SK-N-SH (cell line): ENCODE data around the gene TUT4. TPM values are rescaled to one million over a fixed set of nuclear protein-coding genes. Genes with fewer than 3 reads are reported as not detected.
A peak's percentile ranks its signal among the peaks of the same experiment; 100 is the strongest.

Source experiments
- CTCF ChIA-PET: fragments of 300-600, 350-600 bp; formaldehyde crosslinking; extraction: SDS; loops from one replicate; lab custom pipeline; 2021; lab: Yijun Ruan, JAX
- POLR2A ChIA-PET: fragments of 350-600 bp; sonication (Branson Sonifier 250); formaldehyde crosslinking; extraction: SDS; loops from one replicate; lab custom pipeline; 2020; ENCODE audit warnings: antibody characterized with exemption, inconsistent platforms; lab: Yijun Ruan, JAX
- DNase-seq: peaks from one replicate; pipeline ENCODE4 v3.0.0; 2012
- H2AFZ ChIP-seq: fragments of 200-600 bp; sonication (generic); 2 replicates; pipeline ENCODE4 v1.8.1; 2016; ENCODE audit warnings: antibody characterized with exemption, mild to moderate bottlenecking, low read depth
- H3F3A ChIP-seq: fragments of 200-600 bp; sonication (generic); replicated peaks from 2 replicates; pipeline ENCODE3; 2016; ENCODE audit warnings: antibody characterized with exemption, mild to moderate bottlenecking; ENCODE audit not compliant: insufficient read depth
- H3K27ac ChIP-seq, 2 experiments: fragments of 200-500 bp in 1 of 2; fragments of 200-600 bp in 1 of 2; sonication (Bioruptor generic) in 1 of 2; sonication (generic), shearing (Covaris generic) in 1 of 2; 2 replicates each; pipeline versions ENCODE4 v1.5.1 to v1.6.1; 2014 to 2016; ENCODE audit warnings: low read depth in 2 of 2, inconsistent platforms in 1 of 2, low read length in 1 of 2, mild to moderate bottlenecking in 1 of 2, mixed read lengths in 1 of 2
- H3K27me3 ChIP-seq: fragments of 200-600 bp; sonication (generic), shearing (Covaris generic); 2 replicates; pipeline ENCODE4 v1.6.1; 2016; ENCODE audit warnings: mixed run types; ENCODE audit not compliant: insufficient read depth
- H3K36me3 ChIP-seq, 2 experiments: fragments of 200-500 bp in 1 of 2; fragments of 200-600 bp in 1 of 2; sonication (Bioruptor generic) in 1 of 2; sonication (generic) in 1 of 2; replicated peaks in 1 of 2; 2 replicates each; pipeline versions ENCODE3 to v1.5.1; 2014 to 2016; ENCODE audit warnings: low read length in 1 of 2, mild to moderate bottlenecking in 1 of 2; ENCODE audit not compliant: insufficient read depth in 2 of 2, control insufficient read depth in 1 of 2
- H3K4me1 ChIP-seq, 2 experiments: fragments of 200-500 bp in 1 of 2; fragments of 200-600 bp in 1 of 2; sonication (Bioruptor generic) in 1 of 2; sonication (generic), shearing (Covaris generic) in 1 of 2; 2 replicates each; pipeline versions ENCODE4 v1.5.1 to v1.6.1; 2014 to 2016; ENCODE audit warnings: low read depth in 1 of 2, low read length in 1 of 2, mixed run types in 1 of 2; ENCODE audit not compliant: insufficient read depth in 2 of 2, control insufficient read depth in 1 of 2
- H3K4me2 ChIP-seq: fragments of 200-600 bp; sonication (generic), shearing (Covaris generic); 2 replicates; pipeline ENCODE4 v1.6.1; 2017; ENCODE audit warnings: mixed run types
- H3K4me3 ChIP-seq, 2 experiments: fragments of 200-500 bp in 1 of 2; fragments of 200-600 bp in 1 of 2; sonication (Bioruptor generic) in 1 of 2; sonication (generic), shearing (Covaris generic) in 1 of 2; 2 replicates each; pipeline versions ENCODE4 v1.5.1 to v1.8.1; 2014 to 2016; ENCODE audit warnings: low read depth in 2 of 2, inconsistent platforms in 1 of 2, low read length in 1 of 2, mild to moderate bottlenecking in 1 of 2, mixed read lengths in 1 of 2, moderate library complexity in 1 of 2
- H3K79me2 ChIP-seq: fragments of 200-600 bp; sonication (generic); 2 replicates; pipeline ENCODE4 v1.8.1; 2017; ENCODE audit warnings: mild to moderate bottlenecking; ENCODE audit not compliant: insufficient read depth
- H3K9ac ChIP-seq: fragments of 200-600 bp; sonication (generic); 2 replicates; pipeline ENCODE4 v1.6.1; 2017; ENCODE audit warnings: mixed run types
- H3K9me2 ChIP-seq: fragments of 200-600 bp; sonication (generic); 2 replicates; pipeline ENCODE4 v1.6.1; 2017; ENCODE audit warnings: mixed run types
- H3K9me3 ChIP-seq: fragments of 200-600 bp; sonication (generic); 2 replicates; pipeline ENCODE4 v1.6.1; 2017; ENCODE audit warnings: mixed run types, mild to moderate bottlenecking, moderate library complexity
- H4K20me1 ChIP-seq: fragments of 200-600 bp; sonication (generic); 2 replicates; pipeline ENCODE4 v1.6.1; 2017; ENCODE audit warnings: mild to moderate bottlenecking, mixed run types; ENCODE audit not compliant: insufficient read depth
- ELF1 ChIP-seq: IDR thresholded peaks from 2 replicates; pipeline ENCODE4 v1.4.0; 2012
- FOXM1 ChIP-seq: IDR thresholded peaks from 2 replicates; pipeline ENCODE4 v1.4.0; 2012; ENCODE audit warnings: low read depth, mild to moderate bottlenecking
- NFIC ChIP-seq: IDR thresholded peaks from 2 replicates; pipeline ENCODE4 v1.4.0; 2012; ENCODE audit warnings: borderline replicate concordance
- POLR2AphosphoS5 ChIP-seq: IDR thresholded peaks from 2 replicates; pipeline ENCODE4 v1.6.1; 2012; ENCODE audit warnings: low read depth, low read length
- RAD21 ChIP-seq: IDR thresholded peaks from 2 replicates; pipeline ENCODE4 v1.6.1; 2012; ENCODE audit warnings: mild to moderate bottlenecking, low read length
- RFX5 ChIP-seq: IDR thresholded peaks from 2 replicates; pipeline ENCODE4 v1.6.1; 2012; ENCODE audit warnings: mild to moderate bottlenecking, improper control_type of control experiment, low read length
- SIN3A ChIP-seq: IDR thresholded peaks from 2 replicates; pipeline ENCODE4 v1.6.1; 2012; ENCODE audit warnings: low read depth, mild to moderate bottlenecking, low read length, moderate library complexity, borderline replicate concordance
- SMC3 ChIP-seq: IDR thresholded peaks from 2 replicates; pipeline ENCODE4 v1.6.1; 2012; ENCODE audit warnings: low read depth, low read length, improper control_type of control experiment
- TCF12 ChIP-seq: IDR thresholded peaks from 2 replicates; pipeline ENCODE4 v1.4.0; 2012
- WGBS: methylation state at CpG from one replicate; pipeline ENCODE4 v1.1.6; 2017; ENCODE audit warnings: low lambda C conversion rate; 5-methylcytosine and 5-hydroxymethylcytosine counted together
- polyA plus RNA-seq, 3 experiments: library from polyadenylated mRNA; depleted of rRNA; stranded (reverse); fragments of >200 nt; gene quantifications; 2 replicates each; pipeline ENCODE4 v1.2.3, GENCODE V29; 2012
- TF ChIP-seq, protein P1 (sequence below): fragments of 150-350 bp; IDR thresholded peaks from 2 replicates; pipeline ENCODE4 v1.6.1; 2017; ENCODE audit warnings: antibody characterized with exemption, low read length, low read depth, borderline replicate concordance
- TF ChIP-seq, protein P2 (sequence below): fragments of 150-350 bp; IDR thresholded peaks from 2 replicates; pipeline ENCODE4 v1.6.1; 2016; ENCODE audit warnings: mild to moderate bottlenecking, low read depth, low read length
- TF ChIP-seq, protein P3 (sequence below): IDR thresholded peaks from 2 replicates; pipeline ENCODE4 v1.6.1; 2012; ENCODE audit warnings: mild to moderate bottlenecking, low read depth, low read length, moderate library complexity
- TF ChIP-seq, protein P4 (sequence below): IDR thresholded peaks from 2 replicates; pipeline ENCODE4 v1.4.0; 2012; ENCODE audit warnings: low read depth, borderline replicate concordance
- TF ChIP-seq, protein P5 (sequence below): IDR thresholded peaks from 2 replicates; pipeline ENCODE4 v1.4.0; 2012; ENCODE audit warnings: low read depth, borderline replicate concordance
- TF ChIP-seq, protein P6 (sequence below): fragments of 200-600 bp; sonication (generic); IDR thresholded peaks from 2 replicates; pipeline ENCODE4 v1.6.1; 2017; ENCODE audit warnings: antibody characterized with exemption, mild to moderate bottlenecking, moderate library complexity
- TF ChIP-seq, protein P7 (sequence below): IDR thresholded peaks from 2 replicates; pipeline ENCODE4; 2012

TUT4 gene
- polyA plus RNA-seq, 1 of the 3 experiments (the other 2 are of a cell fraction): 28.3 TPM

DNA sequence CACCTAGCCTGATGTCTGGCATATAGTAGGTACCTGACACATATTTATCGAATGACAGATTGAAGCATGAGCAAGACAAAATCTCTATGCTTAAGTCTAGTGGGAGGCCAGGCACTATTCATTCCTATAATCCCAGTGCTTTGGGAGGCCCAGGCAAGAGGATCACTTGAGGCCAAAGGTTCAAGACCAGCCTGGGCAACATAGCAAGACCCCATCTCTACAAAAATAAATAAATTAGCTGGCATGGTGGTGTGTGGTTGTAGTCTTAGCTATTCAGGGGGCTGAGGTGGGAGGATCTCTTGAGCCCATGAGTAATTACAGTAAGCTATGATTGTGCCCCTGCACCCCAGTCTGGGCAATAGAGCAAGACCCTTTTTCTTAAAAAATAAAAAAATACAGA is 23.2 kb upstream of the TUT4 start:
- no peak overlapping the region for H3K4me3 ChIP-seq
- TF ChIP-seq RAD21 (no peak), POLR2AphosphoS5 (no peak), SIN3A (no peak), TCF12 (no peak)
- TF ChIP-seq, protein P1, sequence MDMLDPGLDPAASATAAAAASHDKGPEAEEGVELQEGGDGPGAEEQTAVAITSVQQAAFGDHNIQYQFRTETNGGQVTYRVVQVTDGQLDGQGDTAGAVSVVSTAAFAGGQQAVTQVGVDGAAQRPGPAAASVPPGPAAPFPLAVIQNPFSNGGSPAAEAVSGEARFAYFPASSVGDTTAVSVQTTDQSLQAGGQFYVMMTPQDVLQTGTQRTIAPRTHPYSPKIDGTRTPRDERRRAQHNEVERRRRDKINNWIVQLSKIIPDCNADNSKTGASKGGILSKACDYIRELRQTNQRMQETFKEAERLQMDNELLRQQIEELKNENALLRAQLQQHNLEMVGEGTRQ: no peak
- TF ChIP-seq, protein P2, sequence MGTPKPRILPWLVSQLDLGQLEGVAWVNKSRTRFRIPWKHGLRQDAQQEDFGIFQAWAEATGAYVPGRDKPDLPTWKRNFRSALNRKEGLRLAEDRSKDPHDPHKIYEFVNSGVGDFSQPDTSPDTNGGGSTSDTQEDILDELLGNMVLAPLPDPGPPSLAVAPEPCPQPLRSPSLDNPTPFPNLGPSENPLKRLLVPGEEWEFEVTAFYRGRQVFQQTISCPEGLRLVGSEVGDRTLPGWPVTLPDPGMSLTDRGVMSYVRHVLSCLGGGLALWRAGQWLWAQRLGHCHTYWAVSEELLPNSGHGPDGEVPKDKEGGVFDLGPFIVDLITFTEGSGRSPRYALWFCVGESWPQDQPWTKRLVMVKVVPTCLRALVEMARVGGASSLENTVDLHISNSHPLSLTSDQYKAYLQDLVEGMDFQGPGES: no peak
- TF ChIP-seq, all 33 proteins: peak for 0
- WGBS: 93% methylated on average over 1 of the region's 1 CpG
- CTCF ChIA-PET: no interaction called here
- H3K36me3 ChIP-seq: no peaks in the 10 kb centered on the region
- H3K9me3 ChIP-seq: no peaks in the 10 kb centered on the region
- no peaks in the 10 kb centered on the region for H3K9me2 ChIP-seq
- H3F3A ChIP-seq: peaks cover 13% of the 10 kb centered on the region
- peaks cover 0 to 6% of the 10 kb centered on the region in 2 experiments; a peak in 1 of 4 replicates for H3K4me1 ChIP-seq
- no peak for DNase-seq
- no peaks in the 10 kb centered on the region for H3K79me2 ChIP-seq
- no peaks in the 10 kb centered on the region for H4K20me1 ChIP-seq
- H3K9ac ChIP-seq: no peak overlapping the region
- no peaks in the 10 kb centered on the region for H3K27me3 ChIP-seq
- no peak overlapping the region for H2AFZ ChIP-seq
- POLR2A ChIA-PET: no interaction called here
- H3K27ac ChIP-seq: no peak overlapping the region
- H3K4me2 ChIP-seq: no peak overlapping the region

DNA sequence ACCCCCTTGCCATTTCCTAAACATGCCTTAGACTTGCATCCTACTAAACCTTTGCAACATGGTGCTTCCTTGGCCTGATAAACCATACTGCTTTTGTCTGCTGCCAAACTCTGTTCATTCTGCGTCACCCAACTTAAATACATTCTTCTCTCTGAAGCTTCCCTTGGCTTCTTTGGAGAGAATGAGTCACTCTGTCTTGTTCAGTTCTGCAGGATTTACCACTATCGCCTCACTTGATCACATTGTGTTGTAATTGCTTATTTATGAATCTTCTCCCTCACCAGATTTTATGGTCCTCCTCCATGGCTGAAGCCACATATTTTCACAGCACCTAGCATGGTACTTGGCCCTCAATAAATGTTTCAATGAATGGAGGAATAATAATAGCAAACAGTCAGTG is 21.7 kb upstream of the TUT4 start:
- Histone ChIP-seq H3K4me2 (peak overlapping the region; percentile 0; the same call in 1 of the 2 replicates), H2AFZ (peak overlapping the region; percentile 37; the same call in 1 of the 2 replicates), H3K9me3 (no peaks in the 10 kb centered on the region), H3K27me3 (no peaks in the 10 kb centered on the region), H4K20me1 (no peaks in the 10 kb centered on the region), H3K27ac (peak overlapping the region in 1 of 2 experiments; percentile 76; a peak in 2 of 4 replicates), H3F3A (peaks cover 13% of the 10 kb centered on the region), H3K4me3 (no peak overlapping the region), H3K4me1 (peaks cover 0 to 6% of the 10 kb centered on the region in 2 experiments; a peak in 1 of 4 replicates), H3K9ac (no peak overlapping the region; the same call in 1 of the 2 replicates), H3K9me2 (no peaks in the 10 kb centered on the region), H3K36me3 (no peaks in the 10 kb centered on the region), H3K79me2 (no peaks in the 10 kb centered on the region)
- WGBS: 6% methylated on average over 2 of the region's 2 CpGs
- CTCF ChIA-PET: no interaction called here
- POLR2A ChIA-PET: no interaction called here
- DNase-seq: no peak
- TF ChIP-seq, protein P3, sequence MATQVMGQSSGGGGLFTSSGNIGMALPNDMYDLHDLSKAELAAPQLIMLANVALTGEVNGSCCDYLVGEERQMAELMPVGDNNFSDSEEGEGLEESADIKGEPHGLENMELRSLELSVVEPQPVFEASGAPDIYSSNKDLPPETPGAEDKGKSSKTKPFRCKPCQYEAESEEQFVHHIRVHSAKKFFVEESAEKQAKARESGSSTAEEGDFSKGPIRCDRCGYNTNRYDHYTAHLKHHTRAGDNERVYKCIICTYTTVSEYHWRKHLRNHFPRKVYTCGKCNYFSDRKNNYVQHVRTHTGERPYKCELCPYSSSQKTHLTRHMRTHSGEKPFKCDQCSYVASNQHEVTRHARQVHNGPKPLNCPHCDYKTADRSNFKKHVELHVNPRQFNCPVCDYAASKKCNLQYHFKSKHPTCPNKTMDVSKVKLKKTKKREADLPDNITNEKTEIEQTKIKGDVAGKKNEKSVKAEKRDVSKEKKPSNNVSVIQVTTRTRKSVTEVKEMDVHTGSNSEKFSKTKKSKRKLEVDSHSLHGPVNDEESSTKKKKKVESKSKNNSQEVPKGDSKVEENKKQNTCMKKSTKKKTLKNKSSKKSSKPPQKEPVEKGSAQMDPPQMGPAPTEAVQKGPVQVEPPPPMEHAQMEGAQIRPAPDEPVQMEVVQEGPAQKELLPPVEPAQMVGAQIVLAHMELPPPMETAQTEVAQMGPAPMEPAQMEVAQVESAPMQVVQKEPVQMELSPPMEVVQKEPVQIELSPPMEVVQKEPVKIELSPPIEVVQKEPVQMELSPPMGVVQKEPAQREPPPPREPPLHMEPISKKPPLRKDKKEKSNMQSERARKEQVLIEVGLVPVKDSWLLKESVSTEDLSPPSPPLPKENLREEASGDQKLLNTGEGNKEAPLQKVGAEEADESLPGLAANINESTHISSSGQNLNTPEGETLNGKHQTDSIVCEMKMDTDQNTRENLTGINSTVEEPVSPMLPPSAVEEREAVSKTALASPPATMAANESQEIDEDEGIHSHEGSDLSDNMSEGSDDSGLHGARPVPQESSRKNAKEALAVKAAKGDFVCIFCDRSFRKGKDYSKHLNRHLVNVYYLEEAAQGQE: no peak
- TF ChIP-seq, protein P4, sequence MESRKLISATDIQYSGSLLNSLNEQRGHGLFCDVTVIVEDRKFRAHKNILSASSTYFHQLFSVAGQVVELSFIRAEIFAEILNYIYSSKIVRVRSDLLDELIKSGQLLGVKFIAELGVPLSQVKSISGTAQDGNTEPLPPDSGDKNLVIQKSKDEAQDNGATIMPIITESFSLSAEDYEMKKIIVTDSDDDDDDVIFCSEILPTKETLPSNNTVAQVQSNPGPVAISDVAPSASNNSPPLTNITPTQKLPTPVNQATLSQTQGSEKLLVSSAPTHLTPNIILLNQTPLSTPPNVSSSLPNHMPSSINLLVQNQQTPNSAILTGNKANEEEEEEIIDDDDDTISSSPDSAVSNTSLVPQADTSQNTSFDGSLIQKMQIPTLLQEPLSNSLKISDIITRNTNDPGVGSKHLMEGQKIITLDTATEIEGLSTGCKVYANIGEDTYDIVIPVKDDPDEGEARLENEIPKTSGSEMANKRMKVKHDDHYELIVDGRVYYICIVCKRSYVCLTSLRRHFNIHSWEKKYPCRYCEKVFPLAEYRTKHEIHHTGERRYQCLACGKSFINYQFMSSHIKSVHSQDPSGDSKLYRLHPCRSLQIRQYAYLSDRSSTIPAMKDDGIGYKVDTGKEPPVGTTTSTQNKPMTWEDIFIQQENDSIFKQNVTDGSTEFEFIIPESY: no peak
- TF ChIP-seq, protein P5, sequence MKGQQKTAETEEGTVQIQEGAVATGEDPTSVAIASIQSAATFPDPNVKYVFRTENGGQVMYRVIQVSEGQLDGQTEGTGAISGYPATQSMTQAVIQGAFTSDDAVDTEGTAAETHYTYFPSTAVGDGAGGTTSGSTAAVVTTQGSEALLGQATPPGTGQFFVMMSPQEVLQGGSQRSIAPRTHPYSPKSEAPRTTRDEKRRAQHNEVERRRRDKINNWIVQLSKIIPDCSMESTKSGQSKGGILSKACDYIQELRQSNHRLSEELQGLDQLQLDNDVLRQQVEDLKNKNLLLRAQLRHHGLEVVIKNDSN: no peak
- TF ChIP-seq FOXM1 (no peak), RFX5 (no peak), NFIC (peak; percentile 79; the same call in 1 of the 2 replicates), SMC3 (no peak), ELF1 (no peak)
- TF ChIP-seq, protein P6, sequence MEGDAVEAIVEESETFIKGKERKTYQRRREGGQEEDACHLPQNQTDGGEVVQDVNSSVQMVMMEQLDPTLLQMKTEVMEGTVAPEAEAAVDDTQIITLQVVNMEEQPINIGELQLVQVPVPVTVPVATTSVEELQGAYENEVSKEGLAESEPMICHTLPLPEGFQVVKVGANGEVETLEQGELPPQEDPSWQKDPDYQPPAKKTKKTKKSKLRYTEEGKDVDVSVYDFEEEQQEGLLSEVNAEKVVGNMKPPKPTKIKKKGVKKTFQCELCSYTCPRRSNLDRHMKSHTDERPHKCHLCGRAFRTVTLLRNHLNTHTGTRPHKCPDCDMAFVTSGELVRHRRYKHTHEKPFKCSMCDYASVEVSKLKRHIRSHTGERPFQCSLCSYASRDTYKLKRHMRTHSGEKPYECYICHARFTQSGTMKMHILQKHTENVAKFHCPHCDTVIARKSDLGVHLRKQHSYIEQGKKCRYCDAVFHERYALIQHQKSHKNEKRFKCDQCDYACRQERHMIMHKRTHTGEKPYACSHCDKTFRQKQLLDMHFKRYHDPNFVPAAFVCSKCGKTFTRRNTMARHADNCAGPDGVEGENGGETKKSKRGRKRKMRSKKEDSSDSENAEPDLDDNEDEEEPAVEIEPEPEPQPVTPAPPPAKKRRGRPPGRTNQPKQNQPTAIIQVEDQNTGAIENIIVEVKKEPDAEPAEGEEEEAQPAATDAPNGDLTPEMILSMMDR: no peak
- TF ChIP-seq, protein P7, sequence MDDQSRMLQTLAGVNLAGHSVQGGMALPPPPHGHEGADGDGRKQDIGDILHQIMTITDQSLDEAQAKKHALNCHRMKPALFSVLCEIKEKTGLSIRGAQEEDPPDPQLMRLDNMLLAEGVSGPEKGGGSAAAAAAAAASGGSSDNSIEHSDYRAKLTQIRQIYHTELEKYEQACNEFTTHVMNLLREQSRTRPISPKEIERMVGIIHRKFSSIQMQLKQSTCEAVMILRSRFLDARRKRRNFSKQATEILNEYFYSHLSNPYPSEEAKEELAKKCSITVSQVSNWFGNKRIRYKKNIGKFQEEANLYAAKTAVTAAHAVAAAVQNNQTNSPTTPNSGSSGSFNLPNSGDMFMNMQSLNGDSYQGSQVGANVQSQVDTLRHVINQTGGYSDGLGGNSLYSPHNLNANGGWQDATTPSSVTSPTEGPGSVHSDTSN: peak; percentile 70
